ENCODE measurements around the gene MPG. TPM values are rescaled to one million over a fixed set of nuclear protein-coding genes. Genes with fewer than 3 reads are reported as not detected.
"Not testable (repeated sequence)": the region's sequence is repeated elsewhere in the genome, so short reads cannot be mapped to it uniquely, and the experiment has no call there.

The MPG gene
- total RNA-seq, result 10 to 100 TPM; 47.7 to 84.0 TPM

DNA sequence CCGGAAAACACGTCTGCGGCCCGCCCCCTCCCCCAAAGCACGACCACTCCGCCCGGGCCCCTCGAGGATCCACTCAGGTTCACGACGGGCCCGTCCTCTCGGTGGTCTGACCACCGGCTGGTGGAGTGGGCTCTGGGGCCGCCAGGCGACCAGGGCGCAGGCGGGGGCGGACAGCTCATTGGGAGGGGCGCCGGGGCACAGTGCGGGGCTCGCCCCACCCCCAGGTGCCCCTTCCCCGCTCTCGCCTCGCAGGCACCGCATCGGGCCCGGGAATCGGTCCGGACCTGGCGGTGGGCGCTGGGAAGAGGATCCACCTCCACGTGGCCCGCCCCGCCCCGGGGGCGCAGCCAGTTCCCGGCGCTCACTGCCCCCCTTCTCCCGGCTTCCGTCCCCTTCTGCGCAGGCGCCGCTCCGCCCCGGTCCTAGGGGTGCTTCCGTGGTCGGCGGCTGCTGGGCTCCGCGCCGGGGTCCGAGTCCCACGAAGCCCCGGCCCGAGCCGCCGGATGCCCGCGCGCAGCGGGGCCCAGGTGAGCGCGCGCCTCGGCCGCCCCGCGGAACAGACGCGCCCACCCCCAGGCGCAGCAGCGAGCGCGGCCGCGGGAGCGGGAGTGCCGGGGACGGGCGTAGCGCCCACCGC is at the start of gene MPG:
Gene MPG, plus strand, starts transcription at position 419 of the 637 bp plus-strand sequence. Its CDS starts 85 bp downstream, at position 504.
- H3K9me3 ChIP-seq, result no peaks in the 10 kb centered on the region
- H3K27me3 ChIP-seq, result no peaks in the 10 kb centered on the region
- H3K4me3 ChIP-seq, result peak within 1 kb of the TSS; percentile 80 to 84
- peak; percentile 79 for DNase-seq (ENCODE audit: low spot score)
- no peak for TF ChIP-seq CTCF (IDR thresholded peaks at IDR 0.05)
- H3K36me3 ChIP-seq, result peaks cover 10% of the 10 kb centered on the region
- H3K4me1 ChIP-seq, result peaks cover 0 to 71% of the 10 kb centered on the region in 2 donors
- peak within 1 kb of the TSS; percentile 90 to 96 for H3K27ac ChIP-seq

DNA sequence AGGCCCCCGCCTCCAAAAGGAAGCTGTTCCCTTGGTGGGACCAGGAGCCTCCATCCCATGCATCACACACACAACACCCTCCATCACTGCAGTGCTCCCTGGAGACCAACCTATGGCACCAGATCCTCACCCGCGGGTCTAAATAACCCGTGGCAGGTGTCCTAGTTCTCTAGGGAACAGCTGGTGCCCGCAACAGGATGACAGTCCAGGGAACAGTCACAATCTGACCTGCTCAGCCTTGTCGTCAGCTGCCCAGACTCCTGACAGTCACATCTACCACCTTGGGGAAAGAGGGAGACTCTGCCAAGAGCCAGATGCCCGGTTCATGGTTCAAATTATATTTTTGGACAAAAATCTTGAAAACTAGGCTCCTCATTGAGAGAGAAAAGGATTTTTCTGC is 47.4 kb upstream of the MPG start:
- H3K9me3 ChIP-seq; H3K4me3 ChIP-seq; H3K27me3 ChIP-seq; H3K36me3 ChIP-seq; DNase-seq (ENCODE audit: low spot score); H3K27ac ChIP-seq; H3K4me1 ChIP-seq: not testable (repeated sequence)

DNA sequence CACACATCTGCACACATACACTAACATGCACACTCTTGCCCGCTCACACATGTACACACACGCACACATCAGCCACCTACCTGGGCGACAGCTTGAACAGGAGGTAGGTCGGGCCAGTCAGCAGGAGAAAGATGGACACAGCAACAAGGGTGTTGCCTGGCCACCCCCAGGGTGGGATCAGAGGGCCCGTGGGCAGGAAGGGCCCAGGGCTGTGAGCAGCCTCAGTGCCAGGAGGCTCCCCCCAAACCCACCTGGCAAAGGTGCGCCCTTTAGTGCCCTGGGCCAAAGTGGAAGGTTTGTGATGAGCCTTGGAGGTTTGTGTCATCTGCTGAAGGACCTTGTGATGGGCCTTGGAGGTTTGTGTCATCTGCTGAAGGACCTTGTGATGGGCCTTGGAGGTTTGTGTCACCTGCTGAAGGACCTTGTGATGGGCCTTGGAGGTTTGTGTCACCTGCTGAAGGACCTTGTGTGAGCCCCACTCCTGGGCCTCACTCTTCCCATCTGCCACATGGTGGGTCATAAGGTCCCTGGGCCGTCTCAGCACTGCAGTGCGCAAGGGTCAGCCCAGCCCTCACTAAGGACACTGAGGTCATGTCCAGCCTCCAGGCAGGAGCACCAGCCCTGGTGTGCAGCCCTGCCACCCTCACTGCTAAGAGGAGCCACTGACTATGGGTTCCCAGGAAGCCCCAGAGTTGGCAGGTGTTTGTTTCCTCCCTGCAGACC is 44.7 kb upstream of the MPG start:
- H3K9me3 ChIP-seq; H3K4me3 ChIP-seq; DNase-seq (ENCODE audit: low spot score); H3K27me3 ChIP-seq; H3K4me1 ChIP-seq; H3K27ac ChIP-seq; H3K36me3 ChIP-seq: not testable (repeated sequence)

DNA sequence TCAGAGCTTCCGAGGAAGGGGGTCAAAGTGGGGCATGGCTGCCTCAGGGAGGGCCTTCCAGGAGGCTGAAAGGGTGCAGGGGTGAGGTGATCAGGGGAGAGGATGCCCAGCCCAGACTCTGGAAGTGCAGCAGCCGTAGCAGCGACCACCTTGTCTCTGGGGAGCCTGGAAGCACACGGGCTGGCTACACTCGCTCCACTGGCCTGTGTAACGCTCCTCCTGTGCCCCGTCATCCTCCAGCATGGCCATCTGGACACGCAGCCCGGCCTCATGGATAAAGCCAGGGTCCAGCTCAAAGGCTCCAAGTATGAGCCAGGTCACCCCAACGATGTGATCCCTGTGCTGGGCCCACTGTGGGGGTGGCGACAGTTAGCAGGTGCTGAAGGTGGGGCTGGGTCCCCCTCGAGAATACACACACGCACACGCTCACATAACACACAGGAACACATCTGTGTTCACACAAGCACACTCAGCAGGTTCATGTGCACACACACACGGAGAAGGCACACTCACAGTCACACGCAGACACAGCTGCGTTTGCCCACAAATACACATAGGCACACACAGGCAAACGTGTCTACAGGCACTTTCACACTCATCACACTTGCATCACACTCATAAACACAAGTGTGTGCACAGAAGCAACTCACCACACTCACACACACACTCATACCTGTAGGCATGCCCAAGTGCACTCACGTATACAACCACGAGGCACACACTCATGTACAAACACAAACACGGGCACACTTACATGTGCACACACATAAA is 44.0 kb upstream of the MPG start:
- H3K4me3 ChIP-seq, result no peak overlapping the region
- no peak for TF ChIP-seq CTCF (IDR thresholded peaks at IDR 0.05)
- no peak overlapping the region for H3K27ac ChIP-seq
- DNase-seq (ENCODE audit: low spot score), result no peak
- H3K36me3 ChIP-seq, result no peaks in the 10 kb centered on the region
- H3K27me3 ChIP-seq, result no peaks in the 10 kb centered on the region
- H3K9me3 ChIP-seq, result no peaks in the 10 kb centered on the region
- no peaks in the 10 kb centered on the region for H3K4me1 ChIP-seq

- no peak overlapping the region for H3K27ac ChIP-seq
These were observed 43.4 kb upstream of the MPG start for GRCh38 chr16:34648-34987.

GRCh38 chr16:35011-35677 is 42.9 kb upstream of the MPG start:
- DNase-seq (ENCODE audit: low spot score), result no peak
- no peak overlapping the region for H3K4me3 ChIP-seq
- H3K36me3 ChIP-seq, result no peaks in the 10 kb centered on the region
- H3K27ac ChIP-seq, result no peak overlapping the region
- H3K9me3 ChIP-seq, result no peaks in the 10 kb centered on the region
- H3K4me1 ChIP-seq, result no peaks in the 10 kb centered on the region
- TF ChIP-seq CTCF (IDR thresholded peaks at IDR 0.05), result no peak
- H3K27me3 ChIP-seq, result no peaks in the 10 kb centered on the region

More at GRCh38 chr16:34648-34987, 43.4 kb upstream of the MPG start:
- Histone ChIP-seq H3K4me3 (no peak overlapping the region), H3K36me3 (no peaks in the 10 kb centered on the region), H3K27me3 (no peaks in the 10 kb centered on the region), H3K4me1 (no peaks in the 10 kb centered on the region), H3K9me3 (no peaks in the 10 kb centered on the region)
- TF ChIP-seq CTCF (IDR thresholded peaks at IDR 0.05), result no peak
- no peak for DNase-seq (ENCODE audit: low spot score)

Data from right atrium auricular region (tissue), 2 donors.